K562 (cell line): ENCODE results near the gene FUBP3.

Source experiments
- KHSRP ChIP-seq: fragments of 450-650 bp; IDR thresholded peaks from 2 replicates; pipeline ENCODE4 v1.6.1; 2017
- NR2C1 ChIP-seq, 2 experiments: fragments of 450-650 bp; IDR thresholded peaks; 2 replicates each; pipeline ENCODE4 v1.6.1; 2017; ENCODE audit warnings: mild to moderate bottlenecking in 2 of 2, antibody characterized with exemption in 1 of 2, inconsistent platforms in 1 of 2, missing compliant biosample characterization in 1 of 2, missing genetic modification characterization in 1 of 2
- POLR2AphosphoS5 ChIP-seq: IDR thresholded peaks from 2 replicates; pipeline ENCODE4 v1.6.1; 2011; ENCODE audit warnings: mild to moderate bottlenecking, low read depth, low read length, moderate library complexity; ENCODE audit not compliant: control insufficient read depth, insufficient read depth
- SAFB2 ChIP-seq: fragments of 200-400 bp; formaldehyde crosslinking; IDR thresholded peaks from 2 replicates; pipeline ENCODE4 v1.6.1; 2018; ENCODE audit warnings: borderline replicate concordance, low read length, low read depth, moderate library complexity; ENCODE audit not compliant: severe bottlenecking
- TCF7L2 ChIP-seq: fragments of 150-350 bp; IDR thresholded peaks from 2 replicates; pipeline ENCODE4 v1.6.1; 2016; ENCODE audit warnings: low read depth, mild to moderate bottlenecking, low read length, moderate library complexity
- TF ChIP-seq, protein P1 (sequence below), 3 experiments: IDR thresholded peaks in 2 of 3; conservative IDR thresholded peaks in 1 of 3; 2 replicates each; pipeline ENCODE4 v1.5.1; 2011 to 2012; ENCODE audit warnings: low read length in 3 of 3, mild to moderate bottlenecking in 3 of 3, control low read depth in 2 of 3, improper control_type of control experiment in 1 of 3, inconsistent platforms in 1 of 3, low read depth in 1 of 3, mixed read lengths in 1 of 3, moderate library complexity in 1 of 3; ENCODE audit not compliant: insufficient read depth in 2 of 3
- TF ChIP-seq, protein P2 (sequence below), 2 experiments: fragments of 450-650 bp; IDR thresholded peaks; 2 replicates each; pipeline ENCODE4 v1.6.1; 2016; ENCODE audit warnings: mild to moderate bottlenecking in 2 of 2, borderline replicate concordance in 1 of 2, low read depth in 1 of 2, moderate library complexity in 1 of 2

DNA sequence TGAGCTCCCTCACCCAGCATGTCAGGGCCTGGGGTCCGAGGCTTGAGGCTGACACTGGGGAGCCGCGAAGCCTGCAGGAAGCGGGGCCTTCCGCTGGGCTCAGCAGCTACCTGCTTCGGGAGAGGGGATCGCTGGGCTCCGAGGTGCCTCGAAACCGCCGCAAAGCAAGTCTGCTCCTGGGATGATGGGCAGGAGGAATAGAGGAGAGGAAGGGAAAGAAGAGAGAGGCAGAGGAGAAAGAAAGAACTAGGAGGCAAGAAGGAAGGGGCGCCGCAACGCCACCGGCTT, 83.5 kb downstream of the FUBP3 start:
- TF ChIP-seq TCF7L2 (no peak), NR2C1 (IDR thresholded peaks at IDR 0.05) (no peak), NR2C1 (tag; IDR thresholded peaks at IDR 0.05) (no peak), POLR2AphosphoS5 (no peak), SAFB2 (no peak), KHSRP (no peak)
- TF ChIP-seq, protein P1, sequence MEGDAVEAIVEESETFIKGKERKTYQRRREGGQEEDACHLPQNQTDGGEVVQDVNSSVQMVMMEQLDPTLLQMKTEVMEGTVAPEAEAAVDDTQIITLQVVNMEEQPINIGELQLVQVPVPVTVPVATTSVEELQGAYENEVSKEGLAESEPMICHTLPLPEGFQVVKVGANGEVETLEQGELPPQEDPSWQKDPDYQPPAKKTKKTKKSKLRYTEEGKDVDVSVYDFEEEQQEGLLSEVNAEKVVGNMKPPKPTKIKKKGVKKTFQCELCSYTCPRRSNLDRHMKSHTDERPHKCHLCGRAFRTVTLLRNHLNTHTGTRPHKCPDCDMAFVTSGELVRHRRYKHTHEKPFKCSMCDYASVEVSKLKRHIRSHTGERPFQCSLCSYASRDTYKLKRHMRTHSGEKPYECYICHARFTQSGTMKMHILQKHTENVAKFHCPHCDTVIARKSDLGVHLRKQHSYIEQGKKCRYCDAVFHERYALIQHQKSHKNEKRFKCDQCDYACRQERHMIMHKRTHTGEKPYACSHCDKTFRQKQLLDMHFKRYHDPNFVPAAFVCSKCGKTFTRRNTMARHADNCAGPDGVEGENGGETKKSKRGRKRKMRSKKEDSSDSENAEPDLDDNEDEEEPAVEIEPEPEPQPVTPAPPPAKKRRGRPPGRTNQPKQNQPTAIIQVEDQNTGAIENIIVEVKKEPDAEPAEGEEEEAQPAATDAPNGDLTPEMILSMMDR (IDR thresholded peaks at IDR 0.05 in 2 of 3, conservative IDR thresholded peaks at IDR 0.05 in 1 of 3; ENCODE audit: insufficient read depth in 2 of 3, low read depth in 1 of 3, low read length in 3 of 3), result no peak
- TF ChIP-seq, protein P2, sequence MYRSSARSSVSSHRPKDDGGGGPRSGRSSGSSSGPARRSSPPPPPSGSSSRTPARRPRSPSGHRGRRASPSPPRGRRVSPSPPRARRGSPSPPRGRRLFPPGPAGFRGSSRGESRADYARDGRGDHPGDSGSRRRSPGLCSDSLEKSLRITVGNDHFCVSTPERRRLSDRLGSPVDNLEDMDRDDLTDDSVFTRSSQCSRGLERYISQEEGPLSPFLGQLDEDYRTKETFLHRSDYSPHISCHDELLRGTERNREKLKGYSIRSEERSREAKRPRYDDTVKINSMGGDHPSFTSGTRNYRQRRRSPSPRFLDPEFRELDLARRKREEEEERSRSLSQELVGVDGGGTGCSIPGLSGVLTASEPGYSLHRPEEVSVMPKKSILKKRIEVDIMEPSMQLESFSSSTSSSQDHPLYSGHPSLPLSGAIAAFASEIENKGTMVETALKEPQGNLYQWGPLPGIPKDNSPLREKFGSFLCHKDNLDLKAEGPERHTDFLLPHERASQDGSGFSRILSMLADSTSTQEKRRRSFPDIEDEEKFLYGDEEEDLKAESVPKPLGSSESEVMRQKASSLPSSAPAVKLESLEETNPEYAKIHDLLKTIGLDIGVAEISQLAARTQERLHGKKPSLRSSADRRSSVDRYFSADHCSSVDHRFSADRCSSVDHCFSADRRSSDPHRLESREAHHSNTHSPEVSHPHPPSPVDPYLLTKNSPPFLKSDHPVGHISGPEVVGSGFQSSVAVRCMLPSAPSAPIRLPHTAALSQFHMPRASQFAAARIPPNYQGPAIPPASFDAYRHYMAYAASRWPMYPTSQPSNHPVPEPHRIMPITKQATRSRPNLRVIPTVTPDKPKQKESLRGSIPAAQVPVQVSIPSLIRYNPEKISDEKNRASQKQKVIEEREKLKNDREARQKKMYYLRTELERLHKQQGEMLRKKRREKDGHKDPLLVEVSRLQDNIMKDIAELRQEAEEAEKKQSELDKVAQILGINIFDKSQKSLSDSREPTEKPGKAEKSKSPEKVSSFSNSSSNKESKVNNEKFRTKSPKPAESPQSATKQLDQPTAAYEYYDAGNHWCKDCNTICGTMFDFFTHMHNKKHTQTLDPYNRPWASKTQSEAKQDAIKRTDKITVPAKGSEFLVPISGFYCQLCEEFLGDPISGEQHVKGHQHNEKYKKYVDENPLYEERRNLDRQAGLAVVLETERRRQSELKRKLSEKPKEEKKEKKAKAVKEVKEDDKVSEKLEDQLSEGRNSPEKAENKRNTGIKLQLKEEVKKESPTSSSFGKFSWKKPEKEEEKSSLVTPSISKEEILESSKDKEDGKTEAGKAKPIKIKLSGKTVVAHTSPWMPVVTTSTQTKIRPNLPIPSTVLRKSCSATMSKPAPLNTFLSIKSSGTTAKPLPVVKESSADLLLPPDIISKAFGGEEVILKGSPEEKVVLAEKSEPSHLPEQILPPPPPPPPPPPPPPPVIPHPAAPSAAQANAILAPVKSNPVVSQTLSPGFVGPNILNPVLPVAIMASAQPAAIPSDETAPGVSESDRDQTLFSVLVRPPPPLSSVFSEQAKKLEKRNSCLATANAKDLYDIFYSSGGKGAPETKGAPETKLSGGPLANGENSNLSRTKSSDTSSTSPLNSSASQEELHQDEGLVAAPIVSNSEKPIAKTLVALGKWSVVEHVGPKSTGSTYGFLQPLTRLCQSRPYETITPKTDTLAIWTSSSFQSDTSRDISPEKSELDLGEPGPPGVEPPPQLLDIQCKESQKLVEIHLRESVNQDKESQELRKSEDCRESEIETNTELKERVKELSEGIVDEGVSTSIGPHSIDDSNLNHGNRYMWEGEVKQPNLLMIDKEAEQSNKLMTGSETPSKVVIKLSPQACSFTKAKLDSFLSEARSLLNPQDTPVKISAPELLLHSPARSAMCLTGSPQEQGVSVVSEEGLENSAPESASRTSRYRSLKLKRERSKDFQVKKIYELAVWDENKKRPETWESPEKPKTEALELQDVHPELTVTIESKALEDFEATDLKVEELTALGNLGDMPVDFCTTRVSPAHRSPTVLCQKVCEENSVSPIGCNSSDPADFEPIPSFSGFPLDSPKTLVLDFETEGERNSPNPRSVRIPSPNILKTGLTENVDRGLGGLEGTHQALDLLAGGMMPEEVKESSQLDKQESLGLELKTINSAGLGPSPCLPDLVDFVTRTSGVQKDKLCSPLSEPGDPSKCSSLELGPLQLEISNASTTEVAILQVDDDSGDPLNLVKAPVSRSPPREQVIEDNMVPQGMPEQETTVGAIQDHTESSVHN (IDR thresholded peaks at IDR 0.05; ENCODE audit: borderline replicate concordance in 1 of 2, low read depth in 1 of 2), result no peak
